ENCODE measurements around the gene KCNE4. TPM values are rescaled to one million over a fixed set of nuclear protein-coding genes. Genes with fewer than 3 reads are reported as not detected.

The KCNE4 gene
- total RNA-seq, 1 experiment from 2014 or later: not detected

GRCh38 chr2:223036790-223037444, 15.1 kb upstream of the KCNE4 start:
- peaks cover 17% of the 10 kb centered on the region for H3K9me3 Mint-ChIP-seq (ENCODE audit: unreplicated experiment)
- no peak overlapping the region for H3K27ac Mint-ChIP-seq (ENCODE audit: low read depth, unreplicated experiment)
- no peak overlapping the region for H3K4me3 Mint-ChIP-seq (ENCODE audit: unreplicated experiment)
- no peak for DNase-seq (ENCODE audit: unreplicated experiment)
- intact Hi-C loops (cut with micrococcal nuclease): no loop called here
- H3K36me3 Mint-ChIP-seq (ENCODE audit: insufficient read depth, unreplicated experiment): no peaks in the 10 kb centered on the region
- peaks cover 13% of the 10 kb centered on the region for H3K4me1 Mint-ChIP-seq (ENCODE audit: insufficient read depth, unreplicated experiment)
- CTCF ChIA-PET: no interaction called here
- POLR2A ChIA-PET: no interaction called here
- BruUV-seq (replicated peaks): no TSS peak
- TF ChIP-seq CTCF (IDR thresholded peaks at IDR 0.05; ENCODE audit: unreplicated experiment): no peak
- H3K27me3 Mint-ChIP-seq (ENCODE audit: insufficient read depth, unreplicated experiment): no peaks in the 10 kb centered on the region

- CTCF ChIA-PET: no interaction called here
- no peak for TF ChIP-seq CTCF (IDR thresholded peaks at IDR 0.05; ENCODE audit: unreplicated experiment)
These were observed 14.6 kb upstream of the KCNE4 start for GRCh38 chr2:223037445-223037800.

GRCh38 chr2:223039618-223040017, 12.4 kb upstream of the KCNE4 start:
- intact Hi-C loops (cut with micrococcal nuclease): no loop called here
- H3K27me3 Mint-ChIP-seq (ENCODE audit: insufficient read depth, unreplicated experiment): no peaks in the 10 kb centered on the region
- POLR2A ChIA-PET: no interaction called here

More at GRCh38 chr2:223037445-223037800, 14.6 kb upstream of the KCNE4 start:
- DNase-seq (ENCODE audit: unreplicated experiment): no peak
- Mint-ChIP-seq H3K9me3 (ENCODE audit: unreplicated experiment) (peaks cover 12% of the 10 kb centered on the region), H3K36me3 (ENCODE audit: insufficient read depth, unreplicated experiment) (no peaks in the 10 kb centered on the region), H3K4me1 (ENCODE audit: insufficient read depth, unreplicated experiment) (peaks cover 18% of the 10 kb centered on the region), H3K4me3 (ENCODE audit: unreplicated experiment) (no peak overlapping the region), H3K27ac (ENCODE audit: low read depth, unreplicated experiment) (no peak overlapping the region), H3K27me3 (ENCODE audit: insufficient read depth, unreplicated experiment) (no peaks in the 10 kb centered on the region)
- BruUV-seq (replicated peaks): no TSS peak
- POLR2A ChIA-PET: no interaction called here
- intact Hi-C loops (cut with micrococcal nuclease): no loop called here

GRCh38 chr2:223040527-223040926, 11.5 kb upstream of the KCNE4 start:
- ChIA-PET POLR2A (no interaction called here), CTCF (interaction anchor here (0.6 kb wide), 1 partner anchor 686 kb away, joined by 4 read pairs; no protein-coding TSS in a partner anchor)
- Mint-ChIP-seq H3K9me3 (ENCODE audit: unreplicated experiment) (no peaks in the 10 kb centered on the region), H3K27me3 (ENCODE audit: insufficient read depth, unreplicated experiment) (no peaks in the 10 kb centered on the region), H3K36me3 (ENCODE audit: insufficient read depth, unreplicated experiment) (no peaks in the 10 kb centered on the region), H3K4me3 (ENCODE audit: unreplicated experiment) (no peak overlapping the region), H3K27ac (ENCODE audit: low read depth, unreplicated experiment) (peak overlapping the region; percentile 55), H3K4me1 (ENCODE audit: insufficient read depth, unreplicated experiment) (peaks cover 23% of the 10 kb centered on the region)
- intact Hi-C loops (cut with micrococcal nuclease): no loop called here
- no TSS peak for BruUV-seq (replicated peaks)
- TF ChIP-seq CTCF (IDR thresholded peaks at IDR 0.05; ENCODE audit: unreplicated experiment): no peak
- DNase-seq (ENCODE audit: unreplicated experiment): no peak

More at GRCh38 chr2:223039618-223040017, 12.4 kb upstream of the KCNE4 start:
- peaks cover 23% of the 10 kb centered on the region for H3K4me1 Mint-ChIP-seq (ENCODE audit: insufficient read depth, unreplicated experiment)
- no peak for TF ChIP-seq CTCF (IDR thresholded peaks at IDR 0.05; ENCODE audit: unreplicated experiment)
- H3K9me3 Mint-ChIP-seq (ENCODE audit: unreplicated experiment): no peaks in the 10 kb centered on the region
- H3K4me3 Mint-ChIP-seq (ENCODE audit: unreplicated experiment): no peak overlapping the region
- no peaks in the 10 kb centered on the region for H3K36me3 Mint-ChIP-seq (ENCODE audit: insufficient read depth, unreplicated experiment)
- no peak overlapping the region for H3K27ac Mint-ChIP-seq (ENCODE audit: low read depth, unreplicated experiment)
- no peak for DNase-seq (ENCODE audit: unreplicated experiment)
- no TSS peak for BruUV-seq (replicated peaks)
- CTCF ChIA-PET: no interaction called here
